Activated CD4-positive, CD25-positive, alpha-beta regulatory T cell treated with anti-CD3 and anti-CD28 coated beads, Interleukin-2, amount 50 U/mL, for 24 hours (primary cell): ENCODE data around the gene GRIN2C.
"Not testable (repeated sequence)": the region's sequence is repeated elsewhere in the genome, so short reads cannot be mapped to it uniquely, and the experiment has no call there.

Experiments
- ATAC-seq, 2 donors: fragments of 150-1000 bp; cut with Tn5 transposase; one replicate each; pipeline ENCODE4 v1.10.0; 2021; ENCODE audit warnings: mild to moderate bottlenecking in 1 of 2, moderate library complexity in 1 of 2

Gene GRIN2C

GRCh38 chr17:74878658-74879057, 19.0 kb upstream of the GRIN2C start:
- no peak for ATAC-seq

- ATAC-seq, result no peak
Observed at GRCh38 chr17:74877592-74878548, 18.2 kb upstream of the GRIN2C start.

- no peak for ATAC-seq
Observed at GRCh38 chr17:74875977-74876593, 16.4 kb upstream of the GRIN2C start.

GRCh38 chr17:74875155-74875976, 15.7 kb upstream of the GRIN2C start:
- ATAC-seq, result no peak

GRCh38 chr17:74874615-74875037, 14.9 kb upstream of the GRIN2C start:
- ATAC-seq, result no peak

- ATAC-seq, result no peak
Observed at GRCh38 chr17:74873874-74874614, 14.4 kb upstream of the GRIN2C start.

GRCh38 chr17:74873037-74873873, 13.6 kb upstream of the GRIN2C start:
- peak; percentile 97 to 98 for ATAC-seq

- ATAC-seq, result peak; percentile 2 to 5
Observed at GRCh38 chr17:74872313-74873036, 12.8 kb upstream of the GRIN2C start, which contains the start of gene FDXR. Gene FDXR (minus strand): TSS chr17:74872994. CDS start chr17:74872944, 50 bp downstream.

- no peak for ATAC-seq
Observed at GRCh38 chr17:74871356-74872076, 11.8 kb upstream of the GRIN2C start.

GRCh38 chr17:74870512-74870911, 10.8 kb upstream of the GRIN2C start:
- ATAC-seq, result no peak

GRCh38 chr17:74870028-74870427, 10.3 kb upstream of the GRIN2C start:
- not testable (repeated sequence) for ATAC-seq

GRCh38 chr17:74868908-74869255, 9.2 kb upstream of the GRIN2C start:
- ATAC-seq, result no peak

- no peak for ATAC-seq
Observed at GRCh38 chr17:74868251-74868907, 8.7 kb upstream of the GRIN2C start.

- ATAC-seq, result no peak
Observed at GRCh38 chr17:74866198-74866835, 6.6 kb upstream of the GRIN2C start.

GRCh38 chr17:74865504-74866197, 6.0 kb upstream of the GRIN2C start:
- no peak for ATAC-seq

GRCh38 chr17:74864866-74865395, 5.2 kb upstream of the GRIN2C start:
- peak; percentile 61 to 62 for ATAC-seq

GRCh38 chr17:74864297-74864865, 4.7 kb upstream of the GRIN2C start:
- ATAC-seq, result no peak
